ENCODE results near the gene CD200R1L.

The CD200R1L gene

DNA sequence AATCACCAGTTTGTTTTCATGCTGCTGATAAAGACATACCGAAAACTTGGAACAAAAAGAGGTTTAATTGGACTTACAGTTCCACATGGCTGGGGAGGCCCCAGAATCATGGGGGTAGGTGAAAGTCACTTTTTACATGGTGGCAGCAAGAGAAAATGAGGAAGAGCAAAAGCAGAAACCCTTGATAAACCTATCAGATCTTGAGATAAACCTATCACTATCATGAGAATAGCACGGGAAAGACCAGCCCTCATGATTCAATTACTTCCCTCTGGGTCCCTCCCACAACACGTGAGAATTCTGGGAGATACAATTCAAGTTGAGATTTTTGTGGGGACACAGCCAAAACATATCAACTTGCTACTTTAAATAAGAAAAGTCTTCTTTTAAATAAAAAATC is 28.9 kb downstream of the CD200R1L start:
- no peak for DNase-seq

DNA sequence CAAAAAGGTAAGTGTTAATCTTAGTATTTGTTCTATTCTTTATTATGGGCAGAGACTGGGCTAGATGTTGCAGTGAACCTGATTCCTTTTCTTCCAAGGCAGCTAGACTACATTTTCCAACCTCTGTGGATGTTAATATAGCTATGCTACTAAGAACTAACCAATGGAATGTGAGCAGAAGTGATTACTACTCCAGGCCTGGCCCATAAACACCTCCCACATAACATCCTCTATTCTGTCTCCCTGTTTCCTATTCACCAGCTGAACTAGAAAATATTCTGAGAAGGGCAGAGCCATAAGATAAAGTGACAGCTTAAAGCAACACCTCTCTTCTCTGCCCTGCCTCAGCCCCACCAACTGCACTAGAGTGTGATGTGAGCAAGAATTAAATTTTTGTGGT is 29.4 kb downstream of the CD200R1L start:
- DNase-seq, result no peak

GRCh38 chr3:112815981-112816380 is 30.7 kb downstream of the CD200R1L start:
- DNase-seq, result no peak

GRCh38 chr3:112814266-112814665 is 32.4 kb downstream of the CD200R1L start:
- DNase-seq, result no peak

- no peak for DNase-seq
Observed at GRCh38 chr3:112813723-112814171, 32.9 kb downstream of the CD200R1L start.

- DNase-seq, result no peak
Observed at GRCh38 chr3:112813016-112813415, 33.6 kb downstream of the CD200R1L start.

GRCh38 chr3:112811917-112812660 is 34.6 kb downstream of the CD200R1L start:
- DNase-seq, result no peak

DNA sequence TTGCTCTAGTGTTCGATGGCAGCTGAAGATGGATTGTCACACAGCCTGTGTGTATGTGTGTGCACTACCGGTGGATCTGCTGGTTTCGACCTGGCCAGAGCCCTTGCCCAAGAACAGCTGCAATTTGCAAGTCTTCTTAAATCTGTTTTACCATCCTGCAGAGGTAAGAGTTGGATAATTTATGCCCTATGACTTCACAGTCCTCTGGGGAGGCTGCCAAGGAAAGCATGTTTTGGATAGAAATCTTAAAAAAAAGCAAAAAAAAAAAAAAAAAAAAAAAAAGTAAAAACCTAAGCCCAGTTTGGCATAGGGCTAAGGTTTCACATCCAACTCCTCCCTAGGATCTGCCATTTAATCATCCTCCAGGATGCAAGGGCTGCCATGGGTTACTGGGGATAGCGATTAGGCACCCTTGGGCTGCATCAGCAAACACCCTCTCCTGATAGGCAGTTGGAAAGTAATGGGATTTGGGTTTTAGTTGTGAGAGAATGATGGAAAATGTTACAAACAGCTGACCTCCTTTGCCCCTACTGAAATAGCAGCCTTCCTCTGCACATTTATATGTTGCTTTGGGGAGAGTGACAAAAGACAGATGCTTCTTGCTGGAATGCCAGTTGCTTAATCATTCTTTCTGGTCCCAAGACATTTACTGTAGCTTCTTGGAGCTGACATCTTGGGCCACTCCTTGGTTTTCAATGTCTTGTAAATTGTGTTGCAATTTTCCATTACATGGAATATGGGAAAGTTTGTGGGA is 35.4 kb downstream of the CD200R1L start:
- DNase-seq, result no peak

- no peak for DNase-seq
Observed at GRCh38 chr3:112810561-112810960, 36.1 kb downstream of the CD200R1L start.

DNA sequence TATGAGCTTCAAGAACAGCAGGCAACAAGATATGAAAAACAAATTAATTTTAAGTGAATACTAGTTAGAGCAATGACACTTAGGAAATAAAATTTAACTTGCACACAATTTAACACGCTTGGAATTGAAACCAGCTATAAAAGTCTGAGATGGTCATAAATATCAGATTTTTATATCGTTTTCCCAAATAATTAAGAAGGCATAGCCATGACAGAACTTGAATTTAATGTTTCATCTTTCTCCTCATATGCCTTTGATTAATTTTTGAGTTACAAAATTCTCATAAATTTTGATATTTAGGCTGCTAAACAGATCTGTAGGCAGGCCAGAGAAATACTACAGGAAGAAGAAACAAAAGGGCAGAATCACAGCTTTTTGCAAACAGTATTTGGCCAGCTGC is 38.5 kb downstream of the CD200R1L start:
- DNase-seq, result no peak

- no peak for DNase-seq
Observed at GRCh38 chr3:112807685-112808084, 39.0 kb downstream of the CD200R1L start.

DNA sequence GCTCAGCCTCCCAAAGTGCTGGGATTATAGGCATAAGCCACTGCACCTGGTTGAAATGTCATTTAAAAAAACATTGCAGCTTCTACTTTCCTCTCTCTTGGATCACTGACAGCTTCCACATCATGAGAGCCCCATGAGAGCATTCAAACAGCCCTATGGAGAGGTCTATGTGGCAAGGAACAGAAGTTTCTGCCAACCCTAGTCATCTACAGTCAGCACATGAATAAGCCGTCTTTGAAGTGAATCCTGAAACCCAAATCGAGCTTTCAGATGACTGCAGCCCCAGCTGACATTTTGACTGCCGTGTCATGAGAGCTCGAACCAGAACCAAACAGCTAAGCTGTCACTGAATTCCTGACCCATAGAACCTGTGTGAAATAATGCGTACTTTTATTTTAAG is 39.8 kb downstream of the CD200R1L start:
- no peak for DNase-seq

DNA sequence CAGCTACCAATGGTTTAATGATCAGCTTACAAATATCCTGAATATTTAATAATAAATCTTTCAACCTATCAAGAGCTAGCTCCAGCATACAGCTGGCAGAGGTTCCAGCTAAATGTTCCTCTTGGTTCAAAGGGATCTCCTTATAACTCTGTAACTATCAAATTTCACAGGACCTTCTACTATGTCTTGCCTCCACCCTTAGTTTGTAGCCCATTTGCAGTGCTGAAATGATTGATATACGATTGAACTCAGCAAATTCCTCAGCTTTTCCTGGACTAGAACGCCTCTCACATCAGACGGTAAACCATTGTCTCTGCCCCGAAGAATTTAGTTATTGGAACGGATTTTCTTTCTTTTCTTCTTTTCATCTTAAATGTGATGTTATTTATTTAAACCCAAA is 41.5 kb downstream of the CD200R1L start:
- no peak for DNase-seq

GRCh38 chr3:112804021-112804420 is 42.6 kb downstream of the CD200R1L start:
- DNase-seq, result no peak

DNA sequence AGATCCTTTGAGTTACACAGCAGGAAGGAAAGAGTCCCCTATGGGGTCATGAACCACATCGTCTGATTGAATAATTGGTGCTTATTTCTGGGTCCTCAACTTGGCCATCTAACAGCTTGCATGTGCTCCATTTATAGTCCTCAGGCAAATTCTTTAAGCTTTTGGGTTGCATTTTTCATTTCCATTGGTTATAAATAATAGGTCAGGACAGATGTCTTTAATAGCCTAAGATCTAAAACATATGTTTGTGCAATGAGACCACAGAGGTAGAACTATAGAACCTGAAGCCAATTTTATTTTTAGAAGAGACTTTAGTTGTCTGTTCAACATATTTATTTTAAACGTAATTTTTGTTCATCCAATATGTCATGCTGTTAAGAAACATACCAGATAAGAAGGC is 43.2 kb downstream of the CD200R1L start:
- DNase-seq, result no peak

DNA sequence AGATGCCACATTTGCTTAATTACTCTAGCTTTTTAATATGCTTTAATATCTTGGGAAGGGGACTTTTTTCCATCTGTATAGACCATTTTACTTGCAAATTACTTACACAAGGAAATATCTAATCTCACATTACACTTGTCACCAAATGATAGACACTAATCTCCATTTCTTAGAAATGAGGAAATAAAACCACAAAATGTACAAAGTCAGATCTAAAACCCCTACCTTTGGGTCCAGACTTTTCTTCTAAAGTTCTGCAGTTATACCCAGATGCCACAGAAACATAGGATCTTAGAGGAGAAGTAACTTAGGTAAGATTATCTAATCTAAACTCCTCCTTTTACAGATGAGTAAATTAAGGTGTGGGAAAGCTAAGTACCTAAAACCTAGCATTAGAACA is 44.3 kb downstream of the CD200R1L start:
- no peak for DNase-seq

DNA sequence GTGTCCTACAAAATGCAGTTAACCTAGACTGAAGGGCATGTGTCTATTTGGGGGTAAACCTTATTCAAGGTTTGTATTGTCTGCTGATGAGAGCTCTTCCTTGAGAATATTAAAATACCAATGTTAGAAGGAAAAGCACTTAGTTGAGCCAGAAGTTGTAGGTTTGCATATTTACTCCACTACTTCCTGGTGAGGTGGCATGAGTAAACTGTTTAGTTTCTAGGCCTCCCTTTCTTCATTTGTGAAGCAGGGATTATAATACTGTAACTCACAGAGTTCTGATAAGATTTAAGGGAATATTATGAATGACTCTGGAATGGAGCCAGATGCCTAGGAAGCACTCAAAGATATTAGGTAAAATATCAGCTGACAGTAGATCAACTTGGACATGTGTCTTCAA is 46.7 kb downstream of the CD200R1L start:
- DNase-seq, result no peak

- no peak for DNase-seq
Observed at GRCh38 chr3:112794622-112795172, 52.0 kb downstream of the CD200R1L start.

DNA sequence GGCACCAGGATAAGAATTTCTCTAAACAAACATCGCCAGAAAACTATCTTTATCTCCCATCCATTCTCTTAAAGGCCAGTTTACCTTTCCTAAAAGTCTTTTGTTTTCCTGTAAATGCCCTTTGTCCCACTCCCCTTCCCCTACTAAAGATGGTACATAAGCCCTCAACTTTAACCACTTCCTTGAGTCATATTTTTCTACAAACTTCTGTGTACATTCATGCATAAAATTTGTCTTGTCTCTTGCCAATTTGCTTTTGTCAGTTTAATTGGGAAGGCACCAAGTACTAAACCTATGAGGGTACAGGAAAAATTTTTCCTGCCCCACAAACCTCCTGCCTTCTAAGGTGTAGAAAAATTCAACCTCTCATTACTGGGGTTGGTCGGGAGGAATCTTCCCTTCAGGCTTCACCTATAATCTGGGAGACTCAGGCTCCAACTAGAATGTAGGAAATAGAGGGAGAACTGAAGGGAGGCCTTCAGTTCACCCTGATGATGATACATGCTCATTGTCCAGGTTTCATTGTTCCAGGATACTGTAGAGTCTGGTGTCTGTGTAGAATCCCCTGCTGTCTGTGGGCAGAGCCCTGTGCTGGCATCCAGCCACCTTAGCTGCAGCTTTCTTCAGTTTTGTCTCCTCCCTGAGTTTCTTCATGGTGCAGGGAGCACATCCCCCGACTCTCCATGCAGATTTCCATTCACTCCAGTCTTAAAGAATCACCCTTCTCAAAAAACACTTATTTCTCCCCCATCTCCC is 53.2 kb downstream of the CD200R1L start:
- DNase-seq, result no peak

DNA sequence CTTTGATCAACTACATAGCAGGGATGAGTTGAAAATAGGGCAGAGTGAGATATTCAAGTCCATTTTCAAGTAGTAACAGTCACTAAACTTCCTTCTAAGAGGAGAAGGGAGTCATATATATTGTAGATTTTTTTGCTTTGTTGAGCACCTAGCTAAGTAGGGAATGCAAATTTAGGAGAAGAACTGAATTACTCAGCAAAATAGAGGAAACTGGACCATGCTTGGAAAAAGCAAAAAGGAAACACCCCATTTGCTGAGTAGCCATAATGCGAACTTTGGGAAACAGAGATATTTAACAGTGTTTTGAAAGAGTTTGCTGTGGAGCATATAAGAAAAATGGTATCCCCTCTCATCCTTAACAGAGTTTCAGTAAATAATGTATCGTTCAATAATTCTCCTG is 54.9 kb downstream of the CD200R1L start:
- DNase-seq, result no peak

GRCh38 chr3:112789787-112790186 is 56.9 kb downstream of the CD200R1L start:
- DNase-seq, result no peak

GRCh38 chr3:112786881-112787579 is 59.6 kb downstream of the CD200R1L start:
- no peak for DNase-seq
